Tibial artery (tissue), 4 donors: ENCODE data around the gene SNPH.

Experiments used
- DNase-seq, 2 donors: peaks; one replicate each; pipeline ENCODE4 v3.0.0-alpha.2; 2019
- H3K27ac ChIP-seq, 2 donors: fragments of 200-600 bp; sonication (generic) in 1 of 2; 1 replicate in 1 of 2; 2 replicates in 1 of 2; pipeline ENCODE4 v1.5.1; 2018 to 2019; ENCODE audit warnings: mild to moderate bottlenecking in 1 of 2
- H3K27me3 ChIP-seq, 2 donors: fragments of 200-600 bp; sonication (generic) in 1 of 2; one replicate each; pipeline versions ENCODE4 v1.5.1 to v1.6.0; 2016 to 2019
- H3K36me3 ChIP-seq, 3 donors: fragments of 200-600 bp; sonication (generic) in 2 of 3; one replicate each; pipeline ENCODE4 v1.5.1; 2016 to 2019; ENCODE audit warnings: mild to moderate bottlenecking in 2 of 3
- H3K4me1 ChIP-seq, 4 donors: fragments of 200-600 bp; sonication (generic) in 2 of 4; 1 replicate in 3 of 4; 2 replicates in 1 of 4; pipeline ENCODE4 v1.5.1; 2016 to 2019
- H3K4me3 ChIP-seq, 2 donors: fragments of 200-600 bp; sonication (generic) in 1 of 2; 1 replicate in 1 of 2; 2 replicates in 1 of 2; pipeline ENCODE4 v1.5.1; 2018 to 2019; ENCODE audit warnings: mild to moderate bottlenecking in 2 of 2
- H3K9me3 ChIP-seq, 3 donors: fragments of 200-600 bp; sonication (generic) in 1 of 3; one replicate each; pipeline ENCODE4 v1.5.1; 2016 to 2019
- intact Hi-C: fragments of 100-400 bp; cut with DNase I; formaldehyde crosslinking; loops from one replicate; pipeline ENCODE4 v1.15.0; 2023; ENCODE audit warnings: low total_unique reads
- TF ChIP-seq, protein P1 (sequence below), 2 experiments: fragments of 200-600 bp in 1 of 2; fragments of 450-650 bp in 1 of 2; IDR thresholded peaks; one replicate each; pipeline ENCODE4 v1.5.1; 2017 to 2019; ENCODE audit warnings: antibody characterized with exemption in 2 of 2, mild to moderate bottlenecking in 1 of 2, moderate library complexity in 1 of 2

The SNPH gene

DNA sequence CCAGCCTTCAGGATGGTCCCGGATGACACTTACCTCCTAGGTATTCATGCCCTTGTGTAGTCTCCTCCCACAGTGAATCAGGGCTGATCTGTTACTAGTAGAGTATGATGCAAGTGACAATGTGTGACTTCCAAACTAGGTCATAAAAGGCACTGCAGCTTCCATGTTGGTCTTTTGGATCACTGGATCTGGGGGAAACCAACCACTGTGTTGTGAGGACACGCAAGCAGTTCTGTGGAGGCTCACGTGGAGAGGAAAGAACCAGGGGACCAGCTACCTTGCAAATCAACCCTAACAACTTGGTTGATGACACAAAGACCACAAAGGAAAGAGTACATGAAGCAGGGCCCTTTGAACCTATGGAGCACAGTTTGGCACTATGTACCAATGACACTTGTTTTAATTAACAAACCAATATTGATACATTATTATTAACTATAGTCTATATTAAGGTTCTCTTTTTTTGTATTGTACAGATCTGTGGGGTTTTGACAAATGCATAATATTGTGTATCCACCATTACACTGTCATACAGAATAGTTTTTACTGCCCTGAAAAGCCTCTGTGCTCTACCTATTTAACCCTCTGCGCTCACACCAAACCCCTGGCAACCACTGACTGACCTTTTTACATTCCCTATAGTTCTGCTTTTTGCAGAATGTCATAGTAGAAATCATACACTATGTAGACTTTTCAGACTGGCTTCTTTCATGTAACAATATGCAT is 79.1 kb downstream of the SNPH start:
- TF ChIP-seq, protein P1, sequence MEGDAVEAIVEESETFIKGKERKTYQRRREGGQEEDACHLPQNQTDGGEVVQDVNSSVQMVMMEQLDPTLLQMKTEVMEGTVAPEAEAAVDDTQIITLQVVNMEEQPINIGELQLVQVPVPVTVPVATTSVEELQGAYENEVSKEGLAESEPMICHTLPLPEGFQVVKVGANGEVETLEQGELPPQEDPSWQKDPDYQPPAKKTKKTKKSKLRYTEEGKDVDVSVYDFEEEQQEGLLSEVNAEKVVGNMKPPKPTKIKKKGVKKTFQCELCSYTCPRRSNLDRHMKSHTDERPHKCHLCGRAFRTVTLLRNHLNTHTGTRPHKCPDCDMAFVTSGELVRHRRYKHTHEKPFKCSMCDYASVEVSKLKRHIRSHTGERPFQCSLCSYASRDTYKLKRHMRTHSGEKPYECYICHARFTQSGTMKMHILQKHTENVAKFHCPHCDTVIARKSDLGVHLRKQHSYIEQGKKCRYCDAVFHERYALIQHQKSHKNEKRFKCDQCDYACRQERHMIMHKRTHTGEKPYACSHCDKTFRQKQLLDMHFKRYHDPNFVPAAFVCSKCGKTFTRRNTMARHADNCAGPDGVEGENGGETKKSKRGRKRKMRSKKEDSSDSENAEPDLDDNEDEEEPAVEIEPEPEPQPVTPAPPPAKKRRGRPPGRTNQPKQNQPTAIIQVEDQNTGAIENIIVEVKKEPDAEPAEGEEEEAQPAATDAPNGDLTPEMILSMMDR (IDR thresholded peaks at IDR 0.05): no peak
- Histone ChIP-seq H3K9me3 (peaks cover 0 to 5% (median 0%) of the 10 kb centered on the region in 3 donors), H3K4me1 (no peaks in the 10 kb centered on the region), H3K4me3 (no peak overlapping the region), H3K36me3 (peaks cover 0 to 5% (median 0%) of the 10 kb centered on the region in 3 donors), H3K27ac (no peak overlapping the region), H3K27me3 (no peaks in the 10 kb centered on the region)
- intact Hi-C loops: no loop called here
- no peak for DNase-seq

DNA sequence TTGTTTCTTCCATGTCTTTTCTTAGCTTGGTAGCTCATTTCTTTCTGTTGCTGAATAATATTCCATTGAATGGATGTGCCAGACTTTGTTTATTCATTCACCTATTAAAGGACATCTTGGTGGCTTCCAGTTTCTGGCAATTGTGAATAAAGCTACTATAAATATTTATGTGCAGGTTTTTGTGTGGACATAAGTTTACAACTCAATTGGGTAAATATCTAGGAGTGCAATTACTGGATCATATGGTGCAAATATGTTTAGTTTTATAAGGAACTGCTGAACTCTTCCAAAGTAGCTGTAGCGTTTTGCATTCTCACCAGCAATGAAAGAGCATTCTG is 79.6 kb downstream of the SNPH start:
- TF ChIP-seq, protein P1 (IDR thresholded peaks at IDR 0.05): no peak
- Histone ChIP-seq H3K4me1 (no peaks in the 10 kb centered on the region), H3K4me3 (no peak overlapping the region), H3K27me3 (no peaks in the 10 kb centered on the region), H3K27ac (no peak overlapping the region), H3K9me3 (peaks cover 0 to 5% (median 0%) of the 10 kb centered on the region in 3 donors), H3K36me3 (peaks cover 0 to 5% (median 0%) of the 10 kb centered on the region in 3 donors)
- DNase-seq: no peak
- intact Hi-C loops: no loop called here

DNA sequence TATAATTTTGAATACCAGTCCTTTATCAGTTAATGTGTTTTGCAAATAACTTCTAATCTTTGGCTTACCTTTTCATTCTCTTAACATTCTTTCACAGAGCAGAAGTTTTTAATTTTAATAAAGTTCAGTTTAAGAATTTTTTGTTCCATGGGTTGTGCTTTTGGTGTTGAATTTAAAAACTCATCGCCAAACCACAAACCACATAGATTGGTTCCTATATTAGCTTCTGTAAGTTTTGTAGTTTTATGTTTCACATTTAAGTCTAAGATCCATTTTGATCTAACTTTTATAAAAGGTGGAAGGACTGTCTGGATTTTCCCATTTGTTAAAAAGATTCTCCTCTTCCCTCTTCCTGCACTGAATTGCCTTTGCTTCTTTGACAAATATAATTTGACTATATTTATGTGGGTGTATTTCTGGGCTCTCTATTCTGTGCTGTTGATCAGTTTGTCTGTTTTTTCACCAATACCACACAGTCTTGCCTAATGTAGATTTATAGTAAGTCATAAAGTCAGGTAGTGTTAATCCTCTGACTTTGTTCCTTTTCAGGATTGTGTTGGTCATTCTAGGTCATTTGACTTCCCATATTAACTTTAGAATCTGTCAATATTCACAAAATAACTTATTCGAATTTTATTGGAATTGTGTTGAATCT is 80.3 kb downstream of the SNPH start:
- Histone ChIP-seq H3K4me3 (no peak overlapping the region), H3K9me3 (peaks cover 0 to 5% (median 0%) of the 10 kb centered on the region in 3 donors), H3K4me1 (no peaks in the 10 kb centered on the region), H3K27ac (no peak overlapping the region), H3K27me3 (no peaks in the 10 kb centered on the region), H3K36me3 (peaks cover 0 to 5% (median 0%) of the 10 kb centered on the region in 3 donors)
- TF ChIP-seq, protein P1 (IDR thresholded peaks at IDR 0.05): no peak
- intact Hi-C loops: no loop called here
- no peak for DNase-seq

DNA sequence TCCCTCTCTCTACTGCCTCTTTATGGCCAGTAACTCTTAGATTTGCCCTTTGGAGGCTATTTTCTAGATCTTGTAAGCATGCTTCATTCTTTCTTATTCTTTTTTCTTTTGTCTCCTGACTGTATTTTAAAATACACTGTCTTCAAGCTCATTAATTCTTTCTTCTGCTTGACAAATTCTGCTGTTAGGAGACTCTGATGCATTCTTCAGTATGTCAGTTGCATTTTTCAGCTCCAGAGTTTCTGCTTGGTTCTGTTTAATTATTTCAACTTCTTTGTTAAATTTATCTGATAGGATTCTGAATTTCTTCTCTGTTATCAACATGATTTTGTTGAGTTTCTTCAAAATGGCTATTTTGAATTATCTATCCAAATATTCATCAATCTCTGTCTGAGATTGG is 87.9 kb downstream of the SNPH start:
- H3K9me3 ChIP-seq: no peaks in the 10 kb centered on the region
- H3K27me3 ChIP-seq: no peaks in the 10 kb centered on the region
- TF ChIP-seq, protein P1 (IDR thresholded peaks at IDR 0.05): no peak
- H3K4me3 ChIP-seq: no peak overlapping the region
- no peaks in the 10 kb centered on the region for H3K4me1 ChIP-seq
- no peak overlapping the region for H3K27ac ChIP-seq
- peaks cover 18 to 31% (median 18%) of the 10 kb centered on the region in 3 donors for H3K36me3 ChIP-seq
- intact Hi-C loops: no loop called here
- no peak for DNase-seq

DNA sequence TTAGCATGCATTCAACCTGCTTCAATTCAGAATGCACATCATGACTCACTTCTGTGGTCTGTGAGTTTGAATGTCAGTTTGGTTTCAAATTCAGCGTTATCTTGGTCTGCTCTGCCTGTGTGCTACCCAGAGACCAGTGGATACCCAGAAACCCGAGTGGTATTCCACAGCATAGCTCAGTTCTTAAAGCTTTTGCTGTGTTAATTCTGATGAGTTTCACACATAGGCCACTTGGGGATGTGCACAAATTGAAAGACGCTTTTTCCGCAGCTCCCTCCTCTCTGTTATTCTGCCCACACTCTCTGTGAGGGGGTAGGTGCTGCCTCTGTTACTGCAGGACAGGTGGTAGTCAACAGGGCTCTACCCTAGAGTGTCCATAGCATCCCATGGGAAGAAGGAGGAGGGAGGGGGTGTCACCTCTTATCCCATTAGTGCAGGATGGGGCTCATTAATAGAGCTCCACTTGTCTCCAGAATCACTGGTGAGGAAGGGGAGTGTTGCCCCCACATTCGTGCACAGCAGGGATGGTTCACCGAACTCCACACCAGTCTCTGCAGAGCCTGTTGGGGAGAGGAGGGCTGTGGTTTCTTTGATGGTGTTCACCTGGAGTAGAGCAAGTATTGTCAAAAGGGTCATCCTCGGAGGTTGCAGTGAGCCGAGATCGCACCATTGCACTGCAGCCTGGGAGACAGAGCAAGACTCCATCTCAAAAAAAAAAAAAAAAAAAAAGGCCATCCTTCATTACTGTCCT is 92.0 kb downstream of the SNPH start:
- peaks cover 14 to 40% (median 16%) of the 10 kb centered on the region in 3 donors for H3K36me3 ChIP-seq
- no peak for DNase-seq
- H3K27me3 ChIP-seq: no peaks in the 10 kb centered on the region
- no peaks in the 10 kb centered on the region for H3K4me1 ChIP-seq
- TF ChIP-seq, protein P1 (IDR thresholded peaks at IDR 0.05): no peak
- H3K4me3 ChIP-seq: no peak overlapping the region
- H3K9me3 ChIP-seq: no peaks in the 10 kb centered on the region
- H3K27ac ChIP-seq: no peak overlapping the region
- intact Hi-C loops: no loop called here
